Glutamatergic neuron (in vitro differentiated cells): ENCODE data around the gene XPNPEP3. TPM values are rescaled to one million over a fixed set of nuclear protein-coding genes. Genes with fewer than 3 reads are reported as not detected.
A peak's percentile ranks its signal among the peaks of the same experiment; 100 is the strongest.

Experiments used
- DNase-seq: peaks from one replicate; pipeline ENCODE4 v3.0.0; 2022
- H3K27ac Mint-ChIP-seq: one replicate; pipeline ENCODE4 v1.8.0; 2020; ENCODE audit warnings: mild to moderate bottlenecking, mixed read lengths, inconsistent platforms; ENCODE audit not compliant: unreplicated experiment
- H3K27me3 Mint-ChIP-seq: one replicate; pipeline ENCODE4 v1.8.0; 2020; ENCODE audit warnings: mild to moderate bottlenecking, moderate library complexity, mixed read lengths, inconsistent platforms; ENCODE audit not compliant: unreplicated experiment
- H3K36me3 Mint-ChIP-seq: one replicate; pipeline ENCODE4 v1.8.0; 2020; ENCODE audit warnings: mild to moderate bottlenecking, mixed read lengths, inconsistent platforms; ENCODE audit not compliant: unreplicated experiment
- H3K4me1 Mint-ChIP-seq: one replicate; pipeline ENCODE4 v1.8.0; 2020; ENCODE audit warnings: mild to moderate bottlenecking, low read depth, mixed read lengths, inconsistent platforms; ENCODE audit not compliant: unreplicated experiment
- H3K4me3 Mint-ChIP-seq: one replicate; pipeline ENCODE4 v1.8.0; 2020; ENCODE audit warnings: mild to moderate bottlenecking, mixed read lengths, inconsistent platforms; ENCODE audit not compliant: unreplicated experiment
- H3K9me3 Mint-ChIP-seq: one replicate; pipeline ENCODE4 v1.8.0; 2020; ENCODE audit warnings: mild to moderate bottlenecking, moderate library complexity, mixed read lengths, inconsistent platforms; ENCODE audit not compliant: unreplicated experiment
- CTCF ChIP-seq: fragments of 200-600 bp; sonication (generic); IDR thresholded peaks from one replicate; pipeline ENCODE4 v1.5.0; 2021; ENCODE audit not compliant: partially characterized antibody, unreplicated experiment
- long read RNA-seq: library from polyadenylated mRNA; unstranded; transcript quantifications from one replicate; pipeline ENCODE4 v2.0.0, GENCODE V29; 2020; ENCODE audit not compliant: unreplicated experiment
- total RNA-seq: library from RNA; stranded (reverse); fragmentation: NEBNext Ultra II Directional; extraction: Animal tissue kit (Norgen Biotek cat#: 25700); gene quantifications from one replicate; pipeline ENCODE4 v1.2.1, GENCODE V29; 2021; ENCODE audit not compliant: unreplicated experiment

The XPNPEP3 gene
- 20.7 TPM for total RNA-seq
- long read RNA-seq, full-length matches to known transcripts: 1 of 9 reads
- long read RNA-seq, partial matches to known transcripts: 1 of 9 reads
- long read RNA-seq, other reads (novel, unspliced or antisense): 7 of 9 reads

DNA sequence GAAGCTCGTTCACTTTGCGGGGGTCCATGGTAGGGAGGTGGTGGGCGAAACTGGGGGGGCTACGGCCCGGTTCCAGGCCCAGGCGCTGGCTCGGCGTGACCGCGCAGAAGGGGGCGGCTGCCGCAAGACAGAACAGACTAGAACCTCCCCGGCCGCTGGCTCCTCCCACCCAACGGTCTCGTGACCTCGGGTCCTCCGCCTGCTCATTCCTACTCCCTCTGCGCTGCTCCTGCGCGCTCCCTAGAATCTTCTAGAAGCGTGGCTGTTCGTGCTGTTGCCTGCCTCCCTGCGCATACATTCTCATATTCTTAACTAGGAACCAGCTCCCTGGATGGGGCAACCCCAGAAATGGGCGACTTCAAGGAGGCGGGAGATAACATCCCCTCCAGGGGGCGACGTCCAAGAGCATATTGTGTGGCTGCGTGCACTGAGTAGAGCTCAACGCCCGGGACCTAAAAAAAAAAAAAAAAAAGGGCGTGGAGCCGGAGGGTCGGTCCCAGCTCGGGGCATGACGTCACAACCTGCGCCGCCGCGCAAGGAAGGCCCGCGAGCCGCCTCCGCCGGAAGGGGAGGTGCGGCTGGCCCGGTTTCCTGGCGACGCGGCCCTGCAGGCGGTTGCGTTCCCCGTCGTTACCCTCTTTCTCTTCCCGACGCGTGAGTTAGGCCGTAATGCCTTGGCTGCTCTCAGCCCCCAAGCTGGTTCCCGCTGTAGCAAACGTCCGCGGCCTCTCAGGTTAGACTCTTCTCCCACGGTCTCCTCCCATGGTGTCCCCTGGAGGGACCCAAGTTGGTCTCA lies at the start of gene XPNPEP3, which contains the start of gene ST13:
Gene XPNPEP3, plus strand, starts transcription at position 636 of the 796 bp plus-strand sequence. Its CDS starts 34 bp downstream, at position 670.
Gene ST13, minus strand, starts transcription at position 127 of the 796 bp plus-strand sequence. Its CDS starts 99 bp downstream, at position 28.
- Mint-ChIP-seq H3K36me3 (no peaks in the 10 kb centered on the region), H3K27ac (peak within 1 kb of the TSS; percentile 100), H3K4me1 (peaks cover 17% of the 10 kb centered on the region), H3K9me3 (peaks cover 10% of the 10 kb centered on the region), H3K27me3 (peaks cover 12% of the 10 kb centered on the region), H3K4me3 (peak within 1 kb of the TSS; percentile 98)
- TF ChIP-seq CTCF: peak; percentile 8
- DNase-seq: peak; percentile 98

- Mint-ChIP-seq H3K4me1 (peaks cover 1% of the 10 kb centered on the region), H3K9me3 (no peaks in the 10 kb centered on the region), H3K4me3 (no peak overlapping the region), H3K27ac (no peak overlapping the region), H3K27me3 (no peaks in the 10 kb centered on the region), H3K36me3 (no peaks in the 10 kb centered on the region)
- no peak for DNase-seq
- TF ChIP-seq CTCF: no peak
Observed at GRCh38 chr22:40808018-40808841, 48.7 kb upstream of the XPNPEP3 start.

GRCh38 chr22:40813912-40814315 lies 43.0 kb upstream of the XPNPEP3 start:
- Mint-ChIP-seq H3K27me3 (peaks cover 4% of the 10 kb centered on the region), H3K4me3 (no peak overlapping the region), H3K9me3 (no peaks in the 10 kb centered on the region), H3K4me1 (peaks cover 2% of the 10 kb centered on the region), H3K27ac (no peak overlapping the region), H3K36me3 (no peaks in the 10 kb centered on the region)
- no peak for TF ChIP-seq CTCF
- no peak for DNase-seq

DNA sequence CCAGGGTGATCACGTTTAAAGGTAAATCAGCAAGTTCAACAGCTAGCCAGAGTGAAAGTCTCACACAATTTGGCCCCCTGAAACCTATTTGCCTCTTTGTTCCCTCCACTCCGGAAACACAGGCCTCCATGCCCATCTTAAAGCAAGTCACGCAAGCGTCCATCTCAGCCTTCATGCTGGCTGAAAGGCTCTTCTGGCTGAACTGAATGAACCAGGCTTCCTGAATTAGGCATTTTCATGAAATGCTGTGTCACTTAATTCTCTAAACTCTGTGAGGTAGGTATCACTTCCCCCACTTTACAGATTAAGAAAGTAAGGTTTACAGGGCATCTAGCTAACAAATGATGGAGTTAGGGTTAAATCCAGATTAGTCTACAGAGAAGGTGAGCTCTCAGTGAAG lies 39.2 kb upstream of the XPNPEP3 start:
- no peak for DNase-seq
- H3K27ac Mint-ChIP-seq: no peak overlapping the region
- peaks cover 4% of the 10 kb centered on the region for H3K27me3 Mint-ChIP-seq
- H3K9me3 Mint-ChIP-seq: no peaks in the 10 kb centered on the region
- peak overlapping the region; percentile 99 for H3K4me3 Mint-ChIP-seq
- TF ChIP-seq CTCF: no peak
- peaks cover 2% of the 10 kb centered on the region for H3K4me1 Mint-ChIP-seq
- no peaks in the 10 kb centered on the region for H3K36me3 Mint-ChIP-seq
